Measurements from ENCODE around the gene TEAD3.

TEAD3 gene

GRCh38 chr6:35512006-35512405 lies 15.1 kb upstream of the TEAD3 start:
- no peak for DNase-seq

DNA sequence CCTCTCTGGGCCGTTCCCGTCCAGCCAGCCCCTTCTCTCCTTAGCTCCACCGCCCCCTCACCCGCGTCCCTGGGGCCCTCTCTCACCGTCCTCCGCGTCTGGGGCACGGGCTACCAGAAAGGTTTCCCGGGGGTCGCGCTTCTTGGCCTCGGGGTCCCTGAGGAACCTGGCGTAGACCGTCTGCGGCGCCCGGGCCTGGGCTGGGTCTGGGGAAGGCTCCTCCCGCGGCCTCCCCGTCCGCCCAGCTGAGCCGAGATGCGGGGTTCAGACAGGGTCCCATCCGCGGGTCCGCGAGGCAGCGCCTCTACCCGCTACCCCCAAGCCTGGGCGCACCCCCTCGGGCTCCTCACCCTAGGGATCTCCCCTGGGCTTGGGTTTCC lies 14.7 kb upstream of the TEAD3 start:
- no peak for DNase-seq

DNA sequence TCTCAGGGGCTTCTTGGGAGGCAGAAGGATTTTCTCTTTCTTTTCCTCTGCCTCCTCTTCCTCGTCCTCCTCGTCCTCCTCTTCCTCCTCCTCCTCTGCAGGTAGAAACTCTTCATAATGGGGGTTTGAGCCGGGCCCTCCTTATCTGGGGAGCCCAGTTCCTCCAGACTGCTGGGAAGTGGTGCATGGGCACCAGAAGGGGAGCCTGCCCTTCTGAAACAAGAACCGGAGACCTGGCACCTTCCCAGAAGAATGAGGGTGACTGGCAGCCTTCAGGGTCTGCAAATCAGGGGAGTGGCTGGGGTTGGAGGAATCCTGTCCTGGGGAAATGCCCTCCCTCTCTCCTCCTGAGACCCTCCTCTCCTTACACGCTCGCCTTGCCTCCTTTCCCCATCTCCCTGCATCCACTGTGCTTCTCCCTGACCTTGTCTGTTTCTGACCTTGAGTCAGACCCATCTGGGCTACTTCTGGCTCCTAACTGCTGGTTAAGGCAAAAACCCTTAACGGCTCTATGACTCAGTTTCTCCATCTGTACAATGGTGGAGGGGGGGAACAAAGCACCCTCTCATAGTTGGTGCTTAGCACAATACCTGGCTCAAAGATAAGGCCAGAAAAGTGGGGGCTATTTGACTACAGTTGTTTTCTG lies 14.2 kb upstream of the TEAD3 start:
- DNase-seq = no peak

GRCh38 chr6:35508542-35508941 lies 11.7 kb upstream of the TEAD3 start:
- no peak for DNase-seq

GRCh38 chr6:35508027-35508426 lies 11.1 kb upstream of the TEAD3 start:
- DNase-seq = no peak

DNA sequence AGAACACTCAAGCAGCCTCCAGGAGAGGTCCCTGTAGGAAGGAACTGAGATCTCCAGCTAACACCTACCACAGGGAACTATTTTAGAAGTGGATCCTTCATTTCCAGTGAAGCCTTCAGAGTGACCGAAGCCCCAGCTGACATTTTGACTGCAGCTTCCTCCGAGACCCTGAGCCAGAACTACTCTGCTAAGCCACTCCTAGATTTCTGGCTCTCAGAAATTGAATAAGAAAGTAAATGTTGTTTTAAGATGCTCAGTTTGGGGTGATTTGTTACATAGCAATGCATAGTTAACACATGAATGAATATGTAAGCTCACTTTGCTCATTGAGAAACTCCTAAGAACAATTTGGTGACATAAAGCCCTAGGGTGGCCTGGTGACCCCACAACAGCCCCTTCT lies 10.3 kb upstream of the TEAD3 start:
- DNase-seq = no peak

- no peak for DNase-seq
Observed at GRCh38 chr6:35506536-35506935, 9.7 kb upstream of the TEAD3 start.

GRCh38 chr6:35505999-35506412 lies 9.1 kb upstream of the TEAD3 start:
- DNase-seq = no peak

DNA sequence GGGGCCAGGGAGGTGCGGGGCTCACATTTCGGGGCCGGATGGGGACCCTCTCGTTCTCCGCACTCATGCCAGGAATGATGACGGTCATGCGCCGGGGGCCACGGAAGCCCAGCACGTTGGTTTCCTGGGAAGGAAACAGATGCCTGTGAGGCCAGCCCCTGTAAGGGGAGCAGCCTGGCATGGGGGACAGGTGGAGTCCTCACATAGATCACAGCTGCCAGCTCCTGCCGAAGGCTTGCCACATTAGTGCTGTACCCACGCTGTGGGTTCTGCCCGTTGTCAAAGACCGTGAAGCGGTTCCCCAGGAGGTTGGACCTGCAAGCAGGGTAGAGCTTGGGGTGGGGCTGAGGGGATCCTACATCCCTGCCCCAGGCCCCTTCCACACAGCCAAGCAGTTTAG lies 6.7 kb upstream of the TEAD3 start:
- no peak for DNase-seq

DNA sequence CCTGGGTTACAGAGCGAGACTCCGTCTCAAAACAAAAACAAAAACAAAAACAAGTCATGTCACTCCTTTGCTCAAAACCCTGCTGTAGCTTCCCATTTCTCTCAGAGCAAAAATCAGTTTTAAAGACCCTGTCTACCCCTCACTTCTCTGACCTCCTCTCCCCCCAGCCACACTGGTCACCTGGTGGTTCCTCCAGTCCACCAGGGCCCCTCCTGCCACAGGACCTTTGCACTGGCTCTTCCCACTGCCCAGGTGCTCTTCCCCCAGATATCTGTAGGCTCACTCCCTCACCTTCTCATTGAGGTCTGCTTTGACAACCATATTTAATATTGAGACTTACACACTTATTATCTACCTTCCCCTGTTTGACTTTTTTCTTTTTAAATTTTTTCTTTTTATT lies 4.9 kb upstream of the TEAD3 start:
- DNase-seq = no peak

DNA sequence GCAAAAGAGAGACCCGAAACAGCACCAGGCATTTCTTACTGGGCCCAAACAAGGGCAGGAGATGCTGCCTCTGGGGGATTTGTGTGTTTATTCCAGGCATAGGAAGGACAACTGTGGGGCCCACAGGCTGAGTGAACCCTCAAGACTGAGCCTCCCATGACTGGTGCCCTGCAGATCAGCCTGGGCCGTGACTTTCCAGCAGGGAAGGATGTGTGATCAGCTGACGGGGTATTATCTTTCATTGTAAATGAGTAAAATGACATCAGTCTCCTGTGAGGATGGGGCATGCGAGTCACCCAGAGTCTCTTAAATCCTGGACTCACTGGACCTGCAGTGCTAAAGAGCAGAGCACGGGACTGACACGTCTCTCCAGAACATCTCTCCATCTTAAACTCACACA lies 3.9 kb upstream of the TEAD3 start:
- peak; percentile 18 for DNase-seq

GRCh38 chr6:35499372-35499771 lies 2.5 kb upstream of the TEAD3 start:
- DNase-seq = no peak

- DNase-seq = no peak
Observed at GRCh38 chr6:35498422-35499067, 1.7 kb upstream of the TEAD3 start.

GRCh38 chr6:35497571-35498421 lies 917 bp upstream of the TEAD3 start:
- DNase-seq = no peak

- DNase-seq = no peak
Observed at GRCh38 chr6:35496036-35496840, 641 bp downstream of the TEAD3 start.

DNA sequence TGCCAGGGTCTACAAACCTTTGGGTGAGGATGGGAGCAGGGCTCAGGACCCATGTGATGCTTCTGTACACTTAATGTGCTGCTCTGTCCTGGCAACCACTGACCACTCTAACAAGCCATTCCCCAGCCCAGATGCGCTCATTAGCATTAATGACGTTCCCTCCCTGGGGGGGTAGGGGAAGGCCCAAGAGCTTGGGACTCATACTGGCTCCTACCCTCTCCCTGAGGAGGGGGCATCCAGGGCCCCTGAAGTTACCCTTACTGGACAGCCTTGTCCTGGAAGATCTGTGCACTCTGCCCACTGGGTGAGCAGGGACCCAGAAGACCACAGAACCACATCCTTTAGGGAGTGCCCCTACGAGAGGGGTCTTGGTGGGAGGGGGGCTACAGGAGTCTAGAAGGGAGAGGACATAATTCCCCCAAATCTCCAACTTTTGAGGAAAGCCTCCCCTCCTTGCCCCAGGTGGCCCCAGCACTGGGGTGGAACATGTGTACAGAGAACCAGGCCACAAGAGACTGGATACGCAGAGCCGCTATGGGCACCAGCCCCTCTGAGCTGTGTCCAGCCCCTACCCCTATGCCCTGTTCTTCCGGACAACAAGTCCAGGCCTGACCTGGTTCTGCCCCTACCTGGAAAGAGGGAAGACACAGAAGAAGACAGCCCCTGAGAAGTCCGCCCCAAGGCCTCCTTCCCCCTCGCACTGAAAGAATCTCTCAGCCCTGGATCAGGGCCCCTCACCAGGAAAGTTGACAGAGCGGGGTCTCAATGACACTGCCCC lies 1.4 kb downstream of the TEAD3 start:
- no peak for DNase-seq

- DNase-seq = peak; percentile 75
Observed at GRCh38 chr6:35494161-35494563, 2.7 kb downstream of the TEAD3 start.

GRCh38 chr6:35493307-35493983 lies 3.4 kb downstream of the TEAD3 start:
- no peak for DNase-seq

DNA sequence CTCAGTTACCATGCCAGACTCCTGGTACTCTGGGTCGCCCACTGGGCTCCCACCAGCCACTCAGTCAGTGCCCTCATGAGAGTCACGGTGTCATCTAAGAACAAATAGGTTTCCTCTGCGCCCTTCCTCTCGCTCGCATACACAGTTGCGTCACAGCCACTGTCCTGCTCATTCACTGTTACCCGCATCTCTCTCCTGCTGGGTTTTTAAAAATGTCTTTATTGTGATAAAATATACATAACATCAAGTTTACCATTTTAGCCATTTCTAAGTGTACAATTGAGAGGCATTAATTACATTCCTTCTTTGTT lies 4.0 kb downstream of the TEAD3 start:
- DNase-seq = peak; percentile 55

DNA sequence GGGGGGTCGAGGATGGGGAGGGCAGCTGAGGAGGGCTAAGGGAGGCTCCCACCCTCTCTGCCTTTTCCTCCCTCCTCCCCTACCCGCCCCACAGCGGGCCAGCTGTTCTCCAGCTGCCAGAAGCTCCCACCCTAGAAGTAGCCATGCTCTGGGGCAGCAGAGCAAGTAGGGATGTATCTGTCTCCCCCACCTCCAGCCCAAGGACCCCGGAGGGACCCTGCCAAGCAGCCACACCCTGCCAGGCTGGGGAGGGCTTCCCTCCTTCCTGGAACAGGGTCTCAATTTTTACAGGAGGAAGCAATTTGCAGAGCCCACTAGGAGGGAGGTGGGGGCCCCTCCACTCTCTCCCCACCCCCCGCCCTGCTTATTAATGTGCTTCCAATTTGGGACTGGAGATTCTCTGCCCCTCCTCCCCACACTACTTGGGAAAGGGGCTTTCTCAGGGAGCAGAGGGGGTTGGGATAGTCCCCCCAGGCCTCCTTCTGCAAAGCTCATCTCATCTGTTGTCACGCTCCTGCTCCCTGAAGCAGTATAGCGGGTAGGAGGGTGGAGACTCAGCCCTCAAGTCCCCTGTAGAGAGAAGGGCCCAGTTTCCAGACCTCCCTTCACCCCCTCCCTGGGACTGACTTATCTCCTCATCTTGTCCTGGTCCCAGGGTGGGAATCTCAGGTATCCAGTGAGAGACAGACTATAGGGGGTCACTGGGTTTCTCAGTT lies 4.5 kb downstream of the TEAD3 start:
- no peak for DNase-seq

DNA sequence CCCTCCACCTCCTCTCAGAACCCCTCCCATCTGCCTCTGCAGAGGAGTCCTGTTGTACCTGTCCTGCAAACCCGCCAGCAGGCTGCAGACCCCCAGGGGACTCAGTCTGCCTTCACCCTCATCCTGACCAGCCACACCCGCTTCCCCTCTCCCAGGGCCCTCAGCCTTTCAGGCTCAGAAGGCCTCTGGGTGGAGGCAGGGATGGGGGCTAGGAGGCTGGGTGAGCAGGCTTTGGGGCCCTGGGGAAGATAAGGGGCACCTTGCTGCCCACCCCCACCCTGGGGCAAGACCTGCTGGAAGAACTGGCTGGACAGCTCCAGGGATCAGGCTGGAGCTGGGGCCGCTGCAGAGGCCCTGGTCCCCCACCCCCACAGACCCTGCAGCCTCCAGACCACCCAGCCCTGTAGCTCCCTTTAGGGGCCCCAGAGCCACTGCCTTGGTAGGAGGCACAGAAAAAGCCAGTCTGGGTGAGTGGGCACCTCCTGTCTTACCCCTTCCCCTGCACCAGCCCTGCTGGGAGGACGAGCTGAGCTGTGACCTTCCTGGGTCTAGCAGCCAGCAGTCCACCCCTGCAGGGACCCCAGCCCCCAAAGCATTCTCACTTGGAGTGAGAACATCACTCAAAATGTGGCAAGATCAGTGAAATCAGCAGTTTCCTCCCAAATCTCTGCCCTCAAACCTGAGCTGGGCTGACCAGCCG lies 5.2 kb downstream of the TEAD3 start:
- no peak for DNase-seq

All from inflammatory macrophage treated with lipopolysaccharide for 4 hours (primary cell).